ENCODE results near the gene REEP3.

REEP3 gene

DNA sequence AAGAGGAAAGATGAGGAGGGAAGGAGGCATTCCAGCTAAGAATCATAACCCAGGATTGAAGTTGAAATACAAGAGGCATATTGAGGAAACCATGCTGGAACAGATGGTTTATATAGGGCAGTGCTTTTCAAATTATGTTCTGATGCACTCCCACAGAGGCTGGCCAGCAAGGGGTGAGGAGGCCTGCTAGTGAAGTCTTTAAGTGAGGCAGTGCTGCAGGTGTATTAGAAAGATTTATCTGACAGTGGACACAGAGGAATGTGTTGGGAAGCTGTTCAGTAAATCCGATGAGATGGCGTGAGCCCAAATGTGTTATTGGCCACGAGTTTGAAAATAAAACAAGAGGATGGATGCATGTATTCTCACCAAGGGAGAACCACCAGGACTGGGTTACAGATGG, 28.6 kb downstream of the REEP3 start (continued):
- TF ChIP-seq OVOL3 (tag by site-specific recombination; IDR thresholded peaks at IDR 0.05) (no peak), HOXC10 (CRISPR knock-in tag; IDR thresholded peaks at IDR 0.05) (no peak), ZNF280D (tag by site-specific recombination; IDR thresholded peaks at IDR 0.05) (no peak), ZBTB17 (tag by site-specific recombination; IDR thresholded peaks at IDR 0.05) (no peak), PRDM1 (tag by site-specific recombination; IDR thresholded peaks at IDR 0.05) (no peak)
- TF ChIP-seq, protein P1, sequence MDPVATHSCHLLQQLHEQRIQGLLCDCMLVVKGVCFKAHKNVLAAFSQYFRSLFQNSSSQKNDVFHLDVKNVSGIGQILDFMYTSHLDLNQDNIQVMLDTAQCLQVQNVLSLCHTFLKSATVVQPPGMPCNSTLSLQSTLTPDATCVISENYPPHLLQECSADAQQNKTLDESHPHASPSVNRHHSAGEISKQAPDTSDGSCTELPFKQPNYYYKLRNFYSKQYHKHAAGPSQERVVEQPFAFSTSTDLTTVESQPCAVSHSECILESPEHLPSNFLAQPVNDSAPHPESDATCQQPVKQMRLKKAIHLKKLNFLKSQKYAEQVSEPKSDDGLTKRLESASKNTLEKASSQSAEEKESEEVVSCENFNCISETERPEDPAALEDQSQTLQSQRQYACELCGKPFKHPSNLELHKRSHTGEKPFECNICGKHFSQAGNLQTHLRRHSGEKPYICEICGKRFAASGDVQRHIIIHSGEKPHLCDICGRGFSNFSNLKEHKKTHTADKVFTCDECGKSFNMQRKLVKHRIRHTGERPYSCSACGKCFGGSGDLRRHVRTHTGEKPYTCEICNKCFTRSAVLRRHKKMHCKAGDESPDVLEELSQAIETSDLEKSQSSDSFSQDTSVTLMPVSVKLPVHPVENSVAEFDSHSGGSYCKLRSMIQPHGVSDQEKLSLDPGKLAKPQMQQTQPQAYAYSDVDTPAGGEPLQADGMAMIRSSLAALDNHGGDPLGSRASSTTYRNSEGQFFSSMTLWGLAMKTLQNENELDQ (tag by site-specific recombination; IDR thresholded peaks at IDR 0.05; ENCODE audit: low read depth) = no peak
- TF ChIP-seq, protein P2, sequence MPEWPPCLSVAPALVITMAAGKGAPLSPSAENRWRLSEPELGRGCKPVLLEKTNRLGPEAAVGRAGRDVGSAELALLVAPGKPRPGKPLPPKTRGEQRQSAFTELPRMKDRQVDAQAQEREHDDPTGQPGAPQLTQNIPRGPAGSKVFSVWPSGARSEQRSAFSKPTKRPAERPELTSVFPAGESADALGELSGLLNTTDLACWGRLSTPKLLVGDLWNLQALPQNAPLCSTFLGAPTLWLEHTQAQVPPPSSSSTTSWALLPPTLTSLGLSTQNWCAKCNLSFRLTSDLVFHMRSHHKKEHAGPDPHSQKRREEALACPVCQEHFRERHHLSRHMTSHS (tag by site-specific recombination; IDR thresholded peaks at IDR 0.05) = no peak

DNA sequence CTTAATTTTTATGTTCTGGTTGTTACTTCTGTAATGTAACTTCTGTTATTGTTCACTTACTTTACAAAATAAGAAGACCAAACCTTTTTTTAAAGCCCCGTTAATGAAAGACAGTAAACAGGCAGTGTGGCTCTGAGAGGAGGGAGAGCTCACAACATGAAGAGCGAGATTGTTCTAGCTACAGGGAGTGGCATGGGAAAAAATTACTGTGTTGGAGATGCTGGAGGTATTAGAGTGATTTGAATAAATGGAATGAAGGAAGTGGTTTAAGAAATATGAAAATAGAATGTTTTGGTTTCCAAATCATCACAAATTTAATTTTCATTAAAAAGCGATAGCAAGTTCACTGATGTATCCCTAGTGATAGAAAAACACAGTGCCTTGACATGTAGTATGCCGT, 31.8 kb downstream of the REEP3 start:
- CTCF ChIA-PET = no interaction called here
- TF ChIP-seq ZNF169 (tag by site-specific recombination; IDR thresholded peaks at IDR 0.05) = no peak
- TF ChIP-seq ZNF660 (tag by site-specific recombination; IDR thresholded peaks at IDR 0.05) = no peak
- TF ChIP-seq ZNF837 (tag by site-specific recombination; IDR thresholded peaks at IDR 0.05) = no peak
- TF ChIP-seq KLF8 (tag by site-specific recombination; IDR thresholded peaks at IDR 0.05) = no peak
- no peak for TF ChIP-seq ZNF571 (tag by site-specific recombination; IDR thresholded peaks at IDR 0.05)
- TF ChIP-seq ZNF202 (tag by site-specific recombination; IDR thresholded peaks at IDR 0.05; ENCODE audit: borderline replicate concordance) = no peak
- H3K4me1 ChIP-seq (ENCODE audit: control insufficient read depth, insufficient read depth, low read length) = no peaks in the 10 kb centered on the region
- no peak overlapping the region for H3K4me3 ChIP-seq (ENCODE audit: low read depth, low read length)
- no peaks in the 10 kb centered on the region for H3K9me3 ChIP-seq (ENCODE audit: control insufficient read depth, insufficient read depth, low read depth, low read length)
- H3K27ac ChIP-seq (ENCODE audit: extremely low read depth, low read depth, low read length) = no peak overlapping the region
- no peaks in the 10 kb centered on the region for H3K36me3 ChIP-seq (ENCODE audit: control insufficient read depth in 2 of 2, insufficient read depth in 1 of 2, low read length in 2 of 2)
- POLR2A ChIA-PET = no interaction called here

GRCh38 chr10:63553473-63553872, 32.3 kb downstream of the REEP3 start:
- H3K36me3 ChIP-seq (ENCODE audit: control insufficient read depth in 2 of 2, insufficient read depth in 1 of 2, low read length in 2 of 2) = no peaks in the 10 kb centered on the region
- H3K4me1 ChIP-seq (ENCODE audit: control insufficient read depth, insufficient read depth, low read length) = no peaks in the 10 kb centered on the region
- no peak for TF ChIP-seq ZNF311 (tag by site-specific recombination; IDR thresholded peaks at IDR 0.05; ENCODE audit: borderline replicate concordance)
- no peak for TF ChIP-seq ZNF221 (tag by site-specific recombination; IDR thresholded peaks at IDR 0.05; ENCODE audit: borderline replicate concordance)
- TF ChIP-seq SCRT1 (tag by site-specific recombination; IDR thresholded peaks at IDR 0.05; ENCODE audit: borderline replicate concordance) = no peak
- no peak for TF ChIP-seq KLF7 (tag by site-specific recombination; IDR thresholded peaks at IDR 0.05; ENCODE audit: borderline replicate concordance)
- TF ChIP-seq ZBTB8A (tag by site-specific recombination; IDR thresholded peaks at IDR 0.05) = no peak
- no peak for TF ChIP-seq ZNF37A (tag by site-specific recombination; IDR thresholded peaks at IDR 0.05)
- TF ChIP-seq, protein P3, sequence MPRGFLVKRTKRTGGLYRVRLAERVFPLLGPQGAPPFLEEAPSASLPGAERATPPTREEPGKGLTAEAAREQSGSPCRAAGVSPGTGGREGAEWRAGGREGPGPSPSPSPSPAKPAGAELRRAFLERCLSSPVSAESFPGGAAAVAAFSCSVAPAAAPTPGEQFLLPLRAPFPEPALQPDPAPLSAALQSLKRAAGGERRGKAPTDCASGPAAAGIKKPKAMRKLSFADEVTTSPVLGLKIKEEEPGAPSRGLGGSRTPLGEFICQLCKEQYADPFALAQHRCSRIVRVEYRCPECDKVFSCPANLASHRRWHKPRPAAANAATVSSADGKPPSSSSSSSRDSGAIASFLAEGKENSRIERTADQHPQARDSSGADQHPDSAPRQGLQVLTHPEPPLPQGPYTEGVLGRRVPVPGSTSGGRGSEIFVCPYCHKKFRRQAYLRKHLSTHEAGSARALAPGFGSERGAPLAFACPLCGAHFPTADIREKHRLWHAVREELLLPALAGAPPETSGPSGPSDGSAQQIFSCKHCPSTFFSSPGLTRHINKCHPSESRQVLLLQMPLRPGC (tag by site-specific recombination; IDR thresholded peaks at IDR 0.05) = no peak
- no peak for TF ChIP-seq MYNN (tag by site-specific recombination; IDR thresholded peaks at IDR 0.05; ENCODE audit: borderline replicate concordance)
- no peak for TF ChIP-seq ZNF660 (tag by site-specific recombination; IDR thresholded peaks at IDR 0.05)
- CTCF ChIA-PET = no interaction called here
- no peaks in the 10 kb centered on the region for H3K9me3 ChIP-seq (ENCODE audit: control insufficient read depth, insufficient read depth, low read depth, low read length)
- H3K27ac ChIP-seq (ENCODE audit: extremely low read depth, low read depth, low read length) = no peak overlapping the region
- no peak overlapping the region for H3K4me3 ChIP-seq (ENCODE audit: low read depth, low read length)
- POLR2A ChIA-PET = no interaction called here
